HG02852 (cell line): Measurements from ENCODE around the gene MYLK.
"Not testable (repeated sequence)": the region's sequence is repeated elsewhere in the genome, so short reads cannot be mapped to it uniquely, and the experiment has no call there.

ENCODE experiments used
- ATAC-seq: cut with Tn5 transposase; IDR thresholded peaks from one replicate; pipeline ENCODE4 v1.9.1; 2021; ENCODE audit warnings: mild to moderate bottlenecking, moderate library complexity; ENCODE audit not compliant: unreplicated experiment

Gene MYLK

DNA sequence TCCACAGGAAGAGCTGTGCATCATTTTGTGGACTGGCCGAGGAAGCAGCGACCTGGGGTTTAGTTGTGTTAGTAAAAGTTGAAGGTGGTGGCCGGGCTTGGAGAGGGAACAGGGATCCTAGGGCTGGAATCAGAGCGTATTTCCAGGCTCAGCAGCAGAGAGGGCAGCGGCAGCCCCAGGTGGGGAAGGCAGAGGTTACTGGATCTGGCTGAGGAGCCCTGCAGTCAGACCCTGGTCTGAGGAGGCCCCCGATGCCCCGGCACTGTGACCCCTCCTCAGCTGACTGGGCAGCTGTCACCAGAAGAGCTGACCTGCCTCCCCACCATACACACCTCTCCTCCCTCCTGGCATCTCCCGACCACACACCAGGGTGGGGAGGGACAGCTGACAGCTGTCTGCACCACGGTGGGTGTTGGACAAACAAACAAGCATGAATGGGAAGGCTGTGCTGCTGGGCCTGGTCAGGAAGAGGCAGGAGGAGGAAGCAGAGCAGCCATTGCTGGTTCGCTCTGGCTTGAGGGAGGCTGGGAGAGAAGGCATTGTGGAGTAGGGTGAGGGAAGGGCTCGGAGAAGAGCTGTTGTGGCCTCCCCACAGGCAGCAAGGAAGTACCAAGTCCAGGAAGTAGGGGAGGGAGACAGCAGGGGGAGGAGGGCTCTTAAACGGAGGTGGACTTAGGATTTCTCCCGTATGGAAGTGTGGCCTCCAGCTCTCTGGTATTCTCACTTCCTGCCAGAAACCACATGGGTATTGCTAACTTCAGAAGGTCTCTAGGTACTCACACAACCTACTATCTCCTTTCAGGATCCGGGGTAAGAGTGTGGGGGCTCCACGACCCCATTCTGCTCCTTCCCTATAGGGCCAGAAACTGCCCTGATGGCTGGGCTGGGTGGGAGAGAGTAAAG, 249.7 kb downstream of the MYLK start:
- ATAC-seq: no peak

DNA sequence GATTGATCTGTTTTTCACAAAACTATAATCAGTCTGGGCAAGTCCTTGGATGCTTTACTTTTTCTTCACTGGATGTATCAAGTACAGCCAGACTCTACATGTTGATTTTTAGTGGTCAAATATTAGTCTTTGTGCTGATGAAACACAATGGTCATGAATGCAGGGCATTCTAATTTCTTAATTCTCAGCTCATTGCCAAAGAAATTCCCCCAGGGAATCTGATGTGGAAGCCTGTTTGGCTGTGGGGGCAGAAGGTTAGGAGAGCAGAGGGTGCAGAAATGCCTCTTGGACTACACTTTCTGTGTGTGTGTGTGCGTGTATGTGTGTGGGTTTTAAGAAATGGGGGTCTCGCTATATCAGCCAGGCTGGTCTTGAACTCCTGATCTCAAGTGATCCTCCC, 250.6 kb downstream of the MYLK start:
- no peak for ATAC-seq

DNA sequence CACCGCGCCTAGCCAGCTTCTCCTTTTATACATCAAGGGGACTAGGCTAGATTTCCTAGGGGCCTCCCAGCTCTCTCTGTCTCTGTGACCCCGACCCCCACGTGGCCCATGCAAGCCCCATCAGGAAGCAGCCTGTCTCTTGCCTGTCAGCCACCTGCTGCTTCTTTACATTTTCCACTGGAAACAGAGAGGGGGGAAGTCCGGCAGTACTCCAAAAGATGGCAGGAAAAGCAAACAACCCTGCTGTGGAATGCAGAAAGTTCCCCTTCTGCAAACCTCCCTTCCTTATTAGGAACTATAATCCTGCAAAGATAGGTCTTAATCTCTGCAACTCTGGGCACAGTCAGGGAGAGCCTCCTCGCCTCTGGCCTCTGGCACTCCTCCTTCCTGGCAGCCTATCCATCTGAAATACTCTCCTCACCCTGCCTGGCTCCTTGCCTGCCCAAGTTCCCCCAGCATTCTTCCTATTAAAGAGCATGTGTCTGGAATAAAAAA, 251.9 kb downstream of the MYLK start:
- ATAC-seq: no peak

DNA sequence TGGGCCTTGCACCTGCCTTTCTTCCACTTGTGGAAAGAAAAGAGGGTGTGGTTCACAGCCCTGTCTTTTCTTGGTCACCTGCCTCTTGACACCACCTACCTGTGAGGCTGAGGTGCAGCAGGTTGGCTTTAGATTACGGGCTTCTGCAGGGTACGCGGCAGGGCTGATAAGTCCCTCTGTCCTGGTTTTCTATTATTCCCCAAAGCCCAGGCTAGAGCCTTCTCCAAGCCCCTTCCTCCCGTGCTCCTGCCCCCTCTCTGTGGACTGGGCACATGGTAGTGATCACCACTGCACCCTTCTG, 254.4 kb downstream of the MYLK start:
- no peak for ATAC-seq

DNA sequence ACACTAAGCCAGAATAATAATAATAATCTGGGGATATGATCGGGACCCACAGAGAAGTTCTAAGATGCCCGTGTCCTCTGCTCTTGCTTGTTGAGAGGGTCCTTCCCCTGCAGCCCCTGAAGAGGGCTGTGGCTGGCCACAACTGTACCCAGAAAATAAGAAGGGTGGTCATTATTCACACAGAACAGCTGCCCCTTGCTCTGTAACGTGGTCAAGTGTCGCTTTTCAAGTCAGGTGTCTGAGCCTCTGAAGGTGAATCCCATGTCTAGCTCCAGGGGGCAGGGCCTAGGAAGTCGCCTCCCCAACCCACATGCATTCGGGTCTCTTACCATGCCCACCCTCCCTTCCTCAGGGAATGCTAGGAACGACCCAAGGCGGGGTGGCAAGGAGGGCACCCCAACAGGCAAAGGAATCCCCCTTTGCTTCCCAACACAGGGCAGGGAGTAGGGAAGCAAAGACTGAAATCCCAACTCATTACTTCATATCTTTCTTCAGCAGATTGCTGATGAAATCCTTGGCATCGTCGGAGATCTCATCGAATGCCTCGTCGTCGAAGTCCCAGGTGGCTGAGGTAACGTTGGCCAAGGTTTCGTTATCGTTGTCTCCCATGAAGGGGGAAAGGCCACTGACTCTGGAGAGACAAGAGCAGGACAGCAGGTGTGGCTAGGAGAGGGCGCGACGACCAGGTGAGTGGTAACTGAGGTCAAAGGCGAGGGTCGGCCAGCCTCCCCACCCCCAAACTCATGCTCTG, 255.0 kb downstream of the MYLK start:
- no peak for ATAC-seq

DNA sequence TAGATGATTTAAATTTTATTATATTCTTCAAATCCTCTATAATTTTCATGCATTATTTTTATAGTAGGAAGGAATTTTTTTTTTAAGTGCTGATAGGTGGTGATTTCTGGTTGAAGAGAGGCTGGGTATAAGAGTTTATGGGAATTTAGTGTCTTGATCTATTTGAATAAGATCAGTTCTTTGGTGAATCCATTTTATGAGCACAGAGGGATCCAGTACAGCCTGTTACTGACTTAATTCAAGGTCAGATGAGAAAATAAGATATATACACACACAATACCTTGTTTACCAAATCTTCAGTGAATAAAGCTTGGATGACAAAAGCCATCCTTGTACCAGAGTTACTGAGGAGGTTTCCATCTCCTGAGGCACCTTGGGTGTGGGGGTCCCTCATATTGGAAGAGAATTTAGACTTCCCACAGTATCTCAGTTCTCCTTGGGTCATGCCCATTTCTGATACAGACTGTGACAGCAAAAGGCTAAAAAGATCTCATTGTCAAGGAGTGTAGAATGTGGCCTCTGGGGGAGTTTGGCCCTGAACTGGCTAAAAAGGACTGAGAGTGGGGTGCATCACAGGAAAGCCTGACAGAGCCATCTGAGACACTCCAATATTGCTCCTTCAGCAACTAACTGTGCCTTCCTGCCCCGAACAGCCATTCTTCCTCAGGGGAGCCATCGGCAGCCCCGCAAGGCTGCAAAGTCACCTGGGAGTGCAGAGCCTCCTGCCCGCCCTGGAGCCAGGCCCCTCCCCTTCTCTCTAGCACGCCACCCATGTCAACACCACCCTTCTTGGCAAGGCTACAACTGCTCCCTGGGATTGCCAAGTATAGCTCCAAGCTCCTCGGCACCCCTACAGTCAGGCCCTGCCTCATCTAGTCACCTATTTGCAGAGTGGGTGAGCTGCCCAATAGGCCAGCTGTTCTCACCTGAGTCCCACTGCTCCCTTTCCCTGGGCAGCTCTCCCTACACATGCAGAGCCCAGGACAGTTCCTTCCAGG, 256.2 kb downstream of the MYLK start:
- ATAC-seq: no peak

DNA sequence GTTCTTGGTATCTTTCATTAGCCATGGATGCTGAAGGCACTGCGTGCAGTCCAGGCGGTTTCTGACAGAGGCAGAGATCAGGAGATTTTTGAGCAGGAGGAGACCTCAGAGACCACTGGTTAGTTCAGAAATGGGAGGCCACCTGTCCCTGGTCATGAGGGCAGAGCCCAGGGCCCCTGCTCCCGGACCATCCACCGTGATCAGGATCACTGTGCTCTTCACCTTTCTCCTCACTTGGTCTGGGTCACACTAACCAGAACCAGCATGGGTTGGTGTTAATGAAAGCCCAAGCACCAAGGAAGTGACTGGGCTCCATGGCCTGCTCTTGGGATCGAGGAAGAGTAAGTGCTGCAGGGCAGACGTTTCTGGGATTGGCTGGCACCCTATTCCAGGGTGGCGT, 257.3 kb downstream of the MYLK start:
- ATAC-seq: no peak

DNA sequence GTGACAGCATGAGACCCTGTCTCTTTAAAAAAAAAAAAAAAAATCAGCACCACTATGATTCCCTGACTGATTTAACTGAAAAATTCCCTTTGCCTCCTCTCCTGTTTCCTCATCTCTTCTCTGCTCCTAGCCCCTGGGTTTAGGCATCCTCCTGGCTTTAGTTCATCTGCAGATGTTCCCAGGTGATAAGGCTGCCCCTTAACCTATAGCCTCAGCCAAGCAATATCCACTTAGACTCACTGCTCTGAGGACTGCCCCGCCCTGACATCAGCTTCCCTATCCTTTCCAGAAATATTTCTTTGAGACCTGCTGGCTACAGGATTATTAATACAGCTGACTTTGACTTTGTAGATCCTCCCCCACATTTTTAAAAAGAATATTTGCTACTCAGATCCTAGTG, 259.8 kb downstream of the MYLK start:
- ATAC-seq: no peak

DNA sequence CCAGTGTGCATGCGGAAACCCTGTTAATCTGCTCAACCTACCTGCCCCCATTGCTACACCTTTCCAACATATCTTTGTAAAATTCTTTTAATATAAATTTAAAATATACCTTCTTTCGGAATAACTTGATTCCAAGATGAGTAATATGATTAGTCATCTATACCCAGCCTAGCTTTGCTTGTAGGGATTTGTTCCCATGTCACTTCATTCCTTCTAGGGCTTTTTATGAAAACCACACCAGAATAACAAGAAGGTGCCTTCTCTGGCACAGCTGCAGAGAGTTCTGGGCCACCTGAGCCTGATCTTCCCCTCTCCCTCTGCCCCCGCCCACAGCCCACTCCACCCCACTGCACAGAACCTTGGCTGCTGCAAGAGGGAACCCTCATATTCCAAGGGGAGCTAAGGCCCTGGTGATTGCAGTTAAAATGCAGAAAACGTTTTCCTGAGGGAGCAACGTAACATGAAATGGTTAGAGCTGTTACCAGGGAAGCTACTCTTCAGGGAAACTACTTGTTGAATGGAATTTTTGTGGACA, 260.7 kb downstream of the MYLK start:
- ATAC-seq: no peak

DNA sequence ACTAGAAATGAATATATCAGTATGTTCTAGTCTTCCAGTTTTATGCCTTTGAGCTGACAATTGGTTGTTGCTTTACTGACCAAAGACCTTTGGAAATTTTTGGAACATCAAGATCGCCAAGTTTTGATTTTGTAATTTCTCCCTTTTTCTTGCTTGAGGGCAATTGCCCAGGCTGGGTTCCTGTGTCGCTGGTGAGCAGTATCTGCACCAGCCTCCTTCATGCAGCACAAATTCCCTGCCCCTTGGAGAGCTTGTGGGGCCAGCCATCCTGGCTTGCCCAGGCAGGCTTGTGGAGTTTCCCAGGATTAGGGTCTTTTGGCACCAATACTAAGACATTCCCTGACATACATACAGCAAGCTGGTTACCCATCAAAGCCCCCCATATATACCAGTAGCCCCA, 261.4 kb downstream of the MYLK start:
- no peak for ATAC-seq

DNA sequence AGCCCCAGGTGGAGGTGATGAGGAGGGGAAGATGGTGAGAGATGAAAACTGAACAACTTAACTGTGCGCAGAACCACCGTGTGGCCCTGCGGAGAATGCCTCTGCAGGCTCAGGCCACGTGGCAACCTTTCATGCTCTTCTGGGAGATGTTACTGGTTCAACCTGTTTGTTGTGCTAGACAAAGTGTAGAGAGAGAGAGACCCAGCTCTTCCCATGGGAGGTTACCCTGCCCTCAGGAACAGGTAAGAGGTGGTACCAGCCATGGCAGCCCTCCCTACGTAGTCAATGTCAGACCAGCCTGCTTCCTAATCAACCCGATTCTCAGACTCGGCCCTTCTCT, 262.3 kb downstream of the MYLK start:
- ATAC-seq: no peak

DNA sequence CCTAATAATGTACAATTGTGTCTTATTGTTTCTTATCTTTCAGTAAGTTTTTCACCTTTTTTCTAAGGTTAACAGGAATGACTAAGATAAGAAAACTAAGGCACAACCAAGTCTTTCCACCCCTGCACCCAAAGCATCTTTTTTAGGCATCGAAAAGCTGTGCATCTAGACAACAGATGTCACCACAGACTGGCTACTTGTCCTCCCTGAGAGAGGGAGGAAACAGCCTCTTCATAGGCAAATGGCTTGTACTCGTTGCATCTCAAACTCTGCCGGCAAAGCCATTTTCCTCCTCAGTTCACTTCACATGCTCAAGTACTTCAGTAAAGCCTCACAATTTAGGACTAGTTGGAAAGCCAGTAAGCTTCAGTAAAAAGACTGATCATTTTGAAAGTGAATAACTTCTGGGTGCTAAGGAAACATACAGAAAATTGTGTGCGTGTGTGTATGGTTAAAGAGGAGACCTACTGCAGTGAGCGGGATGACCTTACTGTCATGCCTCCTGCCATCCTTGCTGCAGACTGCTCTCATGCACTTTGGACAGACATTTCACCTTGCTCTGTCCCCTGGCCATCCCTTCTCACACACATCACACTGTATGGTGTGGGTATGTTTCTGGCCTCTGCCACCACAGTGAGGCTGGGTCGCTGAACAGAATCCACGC, 262.8 kb downstream of the MYLK start:
- ATAC-seq: no peak

DNA sequence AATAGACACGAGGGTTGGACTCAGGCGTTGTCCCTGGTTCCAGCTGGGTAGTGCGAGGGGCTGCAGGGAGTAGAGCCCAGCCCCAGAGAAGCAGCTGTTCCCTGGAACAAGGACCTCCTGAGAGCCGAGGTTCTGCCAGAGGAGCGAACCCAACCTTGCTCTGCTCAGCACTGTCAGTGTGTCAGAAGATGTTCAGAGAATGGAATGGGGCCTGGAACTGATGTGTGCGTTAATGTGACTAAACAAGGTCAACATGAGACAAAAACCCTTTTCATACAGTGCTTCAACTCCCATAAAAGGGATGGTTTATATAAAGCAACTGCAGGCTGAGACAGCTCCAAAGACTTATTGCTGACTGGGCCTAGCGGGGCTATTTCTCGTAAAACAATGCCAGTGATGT, 263.8 kb downstream of the MYLK start:
- no peak for ATAC-seq

DNA sequence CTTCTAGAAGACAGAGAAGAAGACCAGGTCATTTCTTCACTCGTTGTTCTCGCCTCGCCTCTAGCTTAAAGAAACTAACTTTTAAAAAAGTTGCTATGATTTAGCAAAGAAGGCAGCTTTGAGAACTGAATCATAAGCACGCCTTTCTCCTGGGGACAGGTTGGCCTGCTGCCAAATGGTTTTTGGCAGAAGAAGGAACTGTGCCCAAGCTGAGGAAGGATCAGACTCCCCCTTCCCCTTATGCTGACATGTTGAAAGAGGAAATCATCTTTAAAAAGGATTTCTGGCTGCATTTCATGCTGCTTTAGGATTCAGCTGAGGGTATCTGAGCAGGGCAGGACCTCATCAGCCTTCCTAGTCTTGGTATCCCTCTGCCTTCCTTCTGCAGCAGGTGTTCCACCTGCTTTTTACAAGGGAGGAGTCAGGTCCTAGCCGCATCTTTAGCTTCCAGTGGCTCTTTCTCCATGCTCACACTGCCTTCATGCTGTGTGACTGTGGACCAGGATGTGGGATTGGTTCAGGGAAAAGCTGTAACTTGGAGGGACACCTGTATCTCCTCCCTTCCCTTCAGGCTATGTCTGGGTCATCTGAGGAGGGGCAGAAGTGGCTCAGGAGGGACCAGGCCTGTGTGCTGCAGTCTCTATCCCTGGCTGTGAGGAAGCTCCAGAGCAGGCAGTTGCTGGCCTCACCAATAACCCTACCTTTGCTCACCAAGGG, 265.2 kb downstream of the MYLK start:
- ATAC-seq: no peak

DNA sequence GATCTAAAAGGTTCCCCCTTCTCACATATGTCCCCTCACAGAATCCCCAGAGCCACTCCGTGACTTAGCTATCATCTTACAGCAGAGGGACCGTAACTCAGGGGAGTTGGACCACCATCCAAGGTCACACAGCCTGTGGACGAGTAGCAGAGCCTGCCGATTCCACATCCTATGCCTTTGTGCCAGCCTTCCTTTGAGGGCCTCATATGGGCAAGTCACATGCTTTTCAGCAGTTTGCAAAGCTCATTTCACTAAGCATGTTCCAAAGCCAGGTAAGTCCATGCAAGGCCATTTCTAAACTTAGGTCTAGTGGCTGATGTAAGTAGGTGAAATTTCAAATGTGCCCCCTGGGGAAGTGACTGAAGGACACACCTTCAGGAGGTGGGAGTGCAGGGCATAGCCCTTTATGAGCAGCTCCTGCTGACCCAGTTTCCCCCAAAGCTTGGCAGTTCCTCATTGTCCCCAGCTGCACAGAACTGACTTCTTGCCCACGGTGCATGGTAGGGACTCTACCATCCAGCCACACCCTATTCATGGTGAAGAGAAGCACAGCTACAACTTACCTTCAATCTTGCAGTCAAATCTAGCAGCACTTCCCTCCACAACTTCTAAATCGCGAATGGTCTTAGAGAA, 265.9 kb downstream of the MYLK start:
- ATAC-seq: no peak

DNA sequence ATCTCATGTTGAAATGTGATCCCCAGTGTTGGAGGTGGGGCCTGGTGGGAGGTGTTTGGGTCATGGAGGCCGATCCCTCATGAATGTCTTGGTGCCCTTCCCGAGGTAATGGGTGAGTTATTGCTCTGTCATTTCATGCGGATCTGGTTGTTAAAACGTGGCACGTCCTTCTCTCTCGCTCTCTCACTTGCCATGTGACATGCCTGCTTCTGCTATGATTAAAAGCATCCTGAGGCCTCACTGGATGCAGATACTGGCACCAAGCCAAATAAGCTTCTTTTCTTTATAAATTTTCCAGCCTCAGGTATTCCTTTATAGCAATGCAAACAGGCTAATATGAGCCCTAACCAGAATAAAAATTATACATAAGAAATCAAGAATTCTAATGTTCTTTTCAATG, 267.5 kb downstream of the MYLK start:
- ATAC-seq: no peak

DNA sequence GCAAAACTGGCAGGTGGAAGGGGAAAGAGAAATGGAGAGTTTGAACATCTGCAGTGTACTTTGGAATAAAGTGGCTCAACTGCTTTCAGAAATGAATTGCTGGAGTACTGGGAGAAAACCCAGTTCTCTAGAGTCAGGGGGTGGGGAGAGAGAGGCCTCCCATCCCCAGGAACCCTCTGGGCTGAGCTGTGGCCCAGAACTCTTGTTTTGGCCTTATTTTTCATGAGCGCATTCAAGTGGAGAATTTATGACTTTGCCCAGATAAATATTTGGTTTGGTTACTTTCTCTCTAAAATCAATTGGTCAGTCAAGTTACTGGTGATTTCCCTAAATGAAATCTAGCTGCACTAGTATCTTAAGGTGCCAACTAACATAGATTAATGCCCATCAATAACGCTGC, 270.6 kb downstream of the MYLK start:
- no peak for ATAC-seq

DNA sequence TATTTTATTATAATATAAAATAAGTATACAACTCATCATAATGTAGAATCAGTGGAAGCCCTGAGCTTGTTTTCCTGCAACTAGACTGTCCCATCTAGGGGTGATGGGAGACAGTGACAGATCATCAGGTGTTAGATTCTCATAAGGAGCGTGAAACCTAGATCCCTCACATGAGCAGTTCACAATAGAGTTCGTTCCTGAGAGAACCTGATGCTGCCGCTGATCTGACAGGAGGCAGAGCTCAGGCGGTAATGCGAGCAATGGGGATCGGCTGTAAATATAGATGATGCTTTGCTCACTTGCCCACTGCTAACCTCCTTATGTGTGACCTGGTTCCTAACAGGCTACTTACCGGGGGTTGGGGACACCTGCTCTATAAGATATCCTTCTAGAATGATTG, 272.5 kb downstream of the MYLK start:
- not testable (repeated sequence) for ATAC-seq

DNA sequence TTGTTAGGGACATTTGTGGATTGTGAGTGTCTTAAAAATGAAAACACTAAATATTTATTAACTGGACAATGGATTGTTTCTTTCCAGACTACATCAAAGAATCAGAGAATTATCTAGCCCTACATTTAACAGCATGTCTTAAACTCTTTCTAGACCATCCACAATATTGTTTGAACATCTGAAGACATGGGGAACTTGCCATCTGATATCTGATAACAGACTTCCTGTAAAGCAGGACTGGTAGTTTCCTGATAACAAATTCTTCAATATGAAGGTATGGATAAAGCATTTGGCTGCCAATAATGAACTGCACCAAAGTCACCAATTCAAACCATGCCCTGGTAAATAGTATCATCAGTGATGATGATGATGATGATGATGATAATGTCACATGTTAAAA, 273.1 kb downstream of the MYLK start:
- ATAC-seq: no peak
